Cardiac muscle cell (in vitro differentiated cells and primary cell): ENCODE measurements around the gene LSM14B. TPM values are rescaled to one million over a fixed set of nuclear protein-coding genes. Genes with fewer than 3 reads are reported as not detected.

Source experiments
- DNase-seq, 2 donors: peaks; one replicate each; pipeline versions ENCODE4 v3.0.0 to v3.0.0-alpha.2; 2010 to 2017; ENCODE audit warnings: low read depth in 1 of 2, low spot score in 1 of 2
- H3K27ac ChIP-seq: fragments of 200-600 bp; sonication (generic); 2 replicates; pipeline ENCODE4 v1.5.1; 2016
- H3K27me3 ChIP-seq: fragments of 200-600 bp; sonication (generic); 2 replicates; pipeline ENCODE4 v1.6.0; 2016; ENCODE audit warnings: control low read depth
- H3K36me3 ChIP-seq: fragments of 200-600 bp; sonication (generic); 2 replicates; pipeline ENCODE4 v1.5.1; 2016; ENCODE audit warnings: control low read depth
- H3K4me1 ChIP-seq: fragments of 200-600 bp; sonication (generic); 2 replicates; pipeline ENCODE4 v1.8.1; 2017; ENCODE audit warnings: low read depth, mild to moderate bottlenecking, mixed run types
- H3K4me3 ChIP-seq: fragments of 200-600 bp; sonication (generic); 2 replicates; pipeline ENCODE4 v1.5.1; 2016; ENCODE audit warnings: mild to moderate bottlenecking
- H3K9me3 ChIP-seq: fragments of 200-600 bp; sonication (generic); 2 replicates; pipeline ENCODE4 v1.5.1; 2017; ENCODE audit warnings: low read depth, mild to moderate bottlenecking, control low read depth
- CTCF ChIP-seq: IDR thresholded peaks from 2 replicates; pipeline ENCODE4 v1.5.1; 2012; ENCODE audit warnings: low read depth, mild to moderate bottlenecking, low read length
- polyA plus RNA-seq: library from polyadenylated mRNA; unstranded; fragments of >200 nt; fragmentation: Nextera tagmentation; extraction: Ambion mirVana; gene quantifications from 2 replicates; pipeline ENCODE4 v1.2.1, GENCODE V29; 2016
- total RNA-seq: library from RNA; depleted of rRNA; stranded (reverse); fragments of >200 nt; gene quantifications from 2 replicates; pipeline ENCODE4 v1.2.3, GENCODE V29; 2016

LSM14B gene
- total and polyA plus RNA-seq, 2 experiments from 2014 or later = 6.5 to 71.8 TPM

GRCh38 chr20:62132421-62132820, 10.1 kb downstream of the LSM14B start:
- Histone ChIP-seq H3K9me3 (no peaks in the 10 kb centered on the region), H3K27me3 (no peaks in the 10 kb centered on the region), H3K36me3 (peaks cover 78% of the 10 kb centered on the region), H3K4me3 (no peak overlapping the region), H3K4me1 (no peaks in the 10 kb centered on the region), H3K27ac (peak overlapping the region; percentile 28)
- no peak for DNase-seq
- no peak for TF ChIP-seq CTCF

- peak in 1 of 2 donors; percentile 50 for DNase-seq
- Histone ChIP-seq H3K4me3 (no peak overlapping the region), H3K27me3 (no peaks in the 10 kb centered on the region), H3K9me3 (no peaks in the 10 kb centered on the region), H3K36me3 (peaks cover 78% of the 10 kb centered on the region), H3K27ac (peak overlapping the region; percentile 28), H3K4me1 (no peaks in the 10 kb centered on the region)
- no peak for TF ChIP-seq CTCF
Measured at GRCh38 chr20:62133051-62133845, 11.0 kb downstream of the LSM14B start.

- H3K27me3 ChIP-seq = no peaks in the 10 kb centered on the region
- TF ChIP-seq CTCF = no peak
- no peaks in the 10 kb centered on the region for H3K4me1 ChIP-seq
- peaks cover 77% of the 10 kb centered on the region for H3K36me3 ChIP-seq
- no peak overlapping the region for H3K4me3 ChIP-seq
- no peak overlapping the region for H3K27ac ChIP-seq
- DNase-seq = no peak
- H3K9me3 ChIP-seq = no peaks in the 10 kb centered on the region
Measured at GRCh38 chr20:62133864-62134263, 11.6 kb downstream of the LSM14B start.

- no peaks in the 10 kb centered on the region for H3K4me1 ChIP-seq
- peaks cover 79% of the 10 kb centered on the region for H3K36me3 ChIP-seq
- no peaks in the 10 kb centered on the region for H3K9me3 ChIP-seq
- TF ChIP-seq CTCF = no peak
- H3K27me3 ChIP-seq = no peaks in the 10 kb centered on the region
- peak in 1 of 2 donors; percentile 69 for DNase-seq
- H3K4me3 ChIP-seq = no peak overlapping the region
- H3K27ac ChIP-seq = peak overlapping the region; percentile 48
Measured at GRCh38 chr20:62134735-62135231, 12.5 kb downstream of the LSM14B start.

GRCh38 chr20:62135573-62136266, 13.4 kb downstream of the LSM14B start:
- Histone ChIP-seq H3K27ac (peak overlapping the region; percentile 48), H3K9me3 (no peaks in the 10 kb centered on the region), H3K36me3 (peaks cover 78% of the 10 kb centered on the region), H3K4me3 (no peak overlapping the region), H3K4me1 (no peaks in the 10 kb centered on the region), H3K27me3 (no peaks in the 10 kb centered on the region)
- TF ChIP-seq CTCF = no peak
- no peak for DNase-seq
